B cell (primary cell): ENCODE data around the gene PPP3R1. TPM values are rescaled to one million over a fixed set of nuclear protein-coding genes. Genes with fewer than 3 reads are reported as not detected.

Experiments
- ATAC-seq: fragments of 200-7000 bp; cut with Tn5 transposase; one replicate; pipeline ENCODE4 v1.10.0; 2021; ENCODE audit warnings: low read depth, mild to moderate bottlenecking, moderate number of reproducible peaks, moderate library complexity
- CTCF ChIA-PET: fragments of 350-600 bp; sonication (Branson Sonifier 250); formaldehyde crosslinking; loops from one replicate; lab custom pipeline; 2021; ENCODE audit warnings: antibody characterized with exemption, inconsistent platforms; lab: Charles Lee
- POLR2A ChIA-PET: fragments of 350-600 bp; sonication (Branson Sonifier 250); formaldehyde crosslinking; loops from one replicate; lab custom pipeline; 2021; ENCODE audit warnings: antibody characterized with exemption; lab: Charles Lee
- DNase-seq: peaks from one replicate; pipeline ENCODE4 v3.0.0; 2013
- H2AFZ ChIP-seq: 2 replicates; pipeline ENCODE4 v1.6.1; 2012; ENCODE audit warnings: mild to moderate bottlenecking, low read depth, low read length; ENCODE audit not compliant: insufficient read depth, poor library complexity, severe bottlenecking
- H3K27ac ChIP-seq, 2 donors: 1 replicate in 1 of 2; 2 replicates in 1 of 2; pipeline ENCODE4 v1.5.1; 2012 to 2013; ENCODE audit warnings: low read length in 2 of 2, mild to moderate bottlenecking in 2 of 2, moderate library complexity in 1 of 2
- H3K27me3 ChIP-seq, 4 experiments: fragments of 200-600 bp in 1 of 4; sonication (generic) in 1 of 4; replicated peaks in 1 of 4; 1 replicate in 2 of 4; 2 replicates in 2 of 4; pipeline versions ENCODE4 v1.6.1 to v1.7.0; 2013 to 2016; ENCODE audit warnings: low read length in 3 of 4, mild to moderate bottlenecking in 2 of 4, mixed read lengths in 1 of 4, moderate library complexity in 1 of 4; ENCODE audit not compliant: insufficient read depth in 4 of 4, control insufficient read depth in 3 of 4; ENCODE audit errors: control extremely low read depth in 1 of 4
- H3K36me3 ChIP-seq, 2 experiments: replicated peaks in 1 of 2; 1 replicate in 1 of 2; 2 replicates in 1 of 2; pipeline versions ENCODE4 v1.6.1 to v1.7.1; 2013; ENCODE audit warnings: low read length in 1 of 2; ENCODE audit not compliant: insufficient read depth in 2 of 2, control insufficient read depth in 1 of 2; ENCODE audit errors: control extremely low read depth in 1 of 2, extremely low read depth in 1 of 2
- H3K4me1 ChIP-seq, 2 donors: fragments of 200-600 bp in 1 of 2; sonication (generic) in 1 of 2; 1 replicate in 1 of 2; 2 replicates in 1 of 2; pipeline versions ENCODE4 v1.5.1 to v1.6.1; 2013 to 2017; ENCODE audit warnings: low read length in 2 of 2; ENCODE audit not compliant: control insufficient read depth in 2 of 2, insufficient read depth in 2 of 2
- H3K4me2 ChIP-seq: replicated peaks from 2 replicates; pipeline ENCODE3; 2012; ENCODE audit warnings: mild to moderate bottlenecking, low read depth, low read length; ENCODE audit not compliant: poor library complexity, severe bottlenecking
- H3K4me3 ChIP-seq, 5 experiments: fragments of 200-600 bp in 1 of 5; sonication (generic) in 1 of 5; 1 replicate in 3 of 5; 2 replicates in 2 of 5; pipeline versions ENCODE4 v1.5.1 to v1.7.0; 2011 to 2016; ENCODE audit warnings: low read length in 4 of 5, mild to moderate bottlenecking in 4 of 5, low read depth in 2 of 5, control low read depth in 1 of 5, moderate library complexity in 1 of 5; ENCODE audit not compliant: insufficient read depth in 1 of 5; ENCODE audit errors: control extremely low read depth in 1 of 5, extremely low read depth in 1 of 5
- H3K79me2 ChIP-seq: fragments of 200-600 bp; sonication (generic); one replicate; pipeline ENCODE4 v1.6.0; 2016; ENCODE audit warnings: low read length; ENCODE audit not compliant: control insufficient read depth, insufficient read depth
- H3K9ac ChIP-seq: fragments of 200-600 bp; sonication (generic); 2 replicates; pipeline ENCODE4 v1.6.1; 2017; ENCODE audit warnings: mild to moderate bottlenecking, low read length, moderate library complexity
- H3K9me3 ChIP-seq, 3 donors: one replicate each; pipeline versions ENCODE4 v1.6.1 to v1.7.1; 2013; ENCODE audit warnings: low read length in 2 of 3; ENCODE audit not compliant: control insufficient read depth in 2 of 3, insufficient read depth in 1 of 3; ENCODE audit errors: control extremely low read depth in 1 of 3
- H4K20me1 ChIP-seq: 2 replicates; pipeline ENCODE4 v1.6.0; 2012; ENCODE audit warnings: mild to moderate bottlenecking, low read length; ENCODE audit not compliant: insufficient read depth, control insufficient read depth, poor library complexity, severe bottlenecking
- H3K27ac Mint-ChIP-seq: one replicate; pipeline ENCODE4 v1.8.0; 2021; ENCODE audit warnings: mixed read lengths
- H3K27me3 Mint-ChIP-seq: one replicate; pipeline ENCODE4 v1.8.0; 2021; ENCODE audit warnings: mixed read lengths
- H3K4me1 Mint-ChIP-seq: one replicate; pipeline ENCODE4 v1.8.0; 2021; ENCODE audit warnings: mixed read lengths
- H3K4me3 Mint-ChIP-seq: one replicate; pipeline ENCODE4 v1.8.0; 2021; ENCODE audit warnings: mixed read lengths
- H3K9me3 Mint-ChIP-seq: one replicate; pipeline ENCODE4 v1.8.0; 2022; ENCODE audit warnings: mixed read lengths; ENCODE audit not compliant: insufficient read depth
- EZH2 ChIP-seq: IDR thresholded peaks from 2 replicates; pipeline ENCODE4 v1.6.1; 2012; ENCODE audit warnings: borderline replicate concordance, low read depth, mild to moderate bottlenecking, moderate library complexity, low read length; ENCODE audit not compliant: insufficient read depth, poor library complexity, severe bottlenecking
- WGBS: methylation state at CpG from one replicate; pipeline ENCODE4 v1.1.5; 2013; ENCODE audit warnings: missing lambda C conversion rate; ENCODE audit not compliant: insufficient coverage; 5-methylcytosine and 5-hydroxymethylcytosine counted together
- intact Hi-C: fragments of 100-400 bp; cut with micrococcal nuclease; formaldehyde crosslinking; loops from one replicate; pipeline ENCODE4 v1.10.0; 2022
- polyA plus RNA-seq: library from polyadenylated mRNA; depleted of rRNA; stranded (reverse); fragments of >200 nt; gene quantifications from 2 replicates; pipeline ENCODE4 v1.2.3, GENCODE V29; 2012
- total RNA-seq, 2 donors: library from RNA; stranded (reverse); fragments of 120-200 nt in 1 of 2; gene quantifications; 1 replicate in 1 of 2; 2 replicates in 1 of 2; pipeline versions ENCODE4 v1.2.3 to v1.2.4, GENCODE V29; 2013 to 2022
- TF ChIP-seq, protein P1 (sequence below): fragments of 200-600 bp; IDR thresholded peaks from one replicate; pipeline ENCODE4 v1.8.0; 2022; ENCODE audit warnings: antibody characterized with exemption, mild to moderate bottlenecking

PPP3R1 gene
- total and polyA plus RNA-seq, 2 donors (not counting 1 experiment from before 2014, with no cell fraction given), result 17.9 to 55.6 TPM

GRCh38 chr2:68293755-68294154 lies 41.4 kb upstream of the PPP3R1 start:
- WGBS, result 74% methylated on average over 5 of the region's 6 CpGs
- Mint-ChIP-seq H3K4me3 (no peak overlapping the region), H3K4me1 (peaks cover 15% of the 10 kb centered on the region), H3K27me3 (no peaks in the 10 kb centered on the region), H3K27ac (no peak overlapping the region), H3K9me3 (no peaks in the 10 kb centered on the region)
- TF ChIP-seq, protein P1, sequence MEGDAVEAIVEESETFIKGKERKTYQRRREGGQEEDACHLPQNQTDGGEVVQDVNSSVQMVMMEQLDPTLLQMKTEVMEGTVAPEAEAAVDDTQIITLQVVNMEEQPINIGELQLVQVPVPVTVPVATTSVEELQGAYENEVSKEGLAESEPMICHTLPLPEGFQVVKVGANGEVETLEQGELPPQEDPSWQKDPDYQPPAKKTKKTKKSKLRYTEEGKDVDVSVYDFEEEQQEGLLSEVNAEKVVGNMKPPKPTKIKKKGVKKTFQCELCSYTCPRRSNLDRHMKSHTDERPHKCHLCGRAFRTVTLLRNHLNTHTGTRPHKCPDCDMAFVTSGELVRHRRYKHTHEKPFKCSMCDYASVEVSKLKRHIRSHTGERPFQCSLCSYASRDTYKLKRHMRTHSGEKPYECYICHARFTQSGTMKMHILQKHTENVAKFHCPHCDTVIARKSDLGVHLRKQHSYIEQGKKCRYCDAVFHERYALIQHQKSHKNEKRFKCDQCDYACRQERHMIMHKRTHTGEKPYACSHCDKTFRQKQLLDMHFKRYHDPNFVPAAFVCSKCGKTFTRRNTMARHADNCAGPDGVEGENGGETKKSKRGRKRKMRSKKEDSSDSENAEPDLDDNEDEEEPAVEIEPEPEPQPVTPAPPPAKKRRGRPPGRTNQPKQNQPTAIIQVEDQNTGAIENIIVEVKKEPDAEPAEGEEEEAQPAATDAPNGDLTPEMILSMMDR, result no peak
- no peak for TF ChIP-seq EZH2
- no peaks in the 10 kb centered on the region for H3K27me3 ChIP-seq
- ChIA-PET POLR2A (no interaction called here), CTCF (interaction anchor here (0.8 to 5.5 kb wide), 5 partner anchors 10 to 171 kb away, joined by 3 to 36 read pairs (median 17); no protein-coding TSS in a partner anchor)
- no peaks in the 10 kb centered on the region for H3K9me3 ChIP-seq
- intact Hi-C loops, result no loop called here
- no peak overlapping the region for H3K27ac ChIP-seq
- H3K9ac ChIP-seq, result no peak overlapping the region
- no peaks in the 10 kb centered on the region for H3K36me3 ChIP-seq
- no peak for DNase-seq
- no peak overlapping the region for H3K4me3 ChIP-seq
- no peaks in the 10 kb centered on the region for H4K20me1 ChIP-seq
- H3K79me2 ChIP-seq, result no peaks in the 10 kb centered on the region
- H2AFZ ChIP-seq, result no peak overlapping the region
- no peak overlapping the region for H3K4me2 ChIP-seq
- peaks cover 11 to 12% of the 10 kb centered on the region in 2 donors for H3K4me1 ChIP-seq
- no peak for ATAC-seq

GRCh38 chr2:68293024-68293423 lies 40.7 kb upstream of the PPP3R1 start:
- Histone ChIP-seq H3K79me2 (no peaks in the 10 kb centered on the region), H3K27ac (no peak overlapping the region), H2AFZ (no peak overlapping the region), H3K36me3 (no peaks in the 10 kb centered on the region), H3K4me3 (no peak overlapping the region), H3K9ac (no peak overlapping the region), H4K20me1 (no peaks in the 10 kb centered on the region), H3K9me3 (no peaks in the 10 kb centered on the region), H3K4me1 (peaks cover 11 to 12% of the 10 kb centered on the region in 2 donors), H3K4me2 (no peak overlapping the region), H3K27me3 (no peaks in the 10 kb centered on the region)
- ATAC-seq (no peak), DNase-seq (no peak)
- Mint-ChIP-seq H3K27ac (no peak overlapping the region), H3K4me3 (no peak overlapping the region), H3K4me1 (peaks cover 18% of the 10 kb centered on the region), H3K9me3 (no peaks in the 10 kb centered on the region), H3K27me3 (no peaks in the 10 kb centered on the region)
- 96% methylated on average over 4 of the region's 4 CpGs for WGBS
- TF ChIP-seq, protein P1, result no peak
- TF ChIP-seq EZH2, result no peak
- intact Hi-C loops, result no loop called here
- CTCF ChIA-PET, result interaction anchor here (1.9 to 5.5 kb wide), 5 partner anchors 11 to 171 kb away, joined by 8 to 36 read pairs (median 17); no protein-coding TSS in a partner anchor
- POLR2A ChIA-PET, result no interaction called here
